ENCODE results near the gene ABAT.

ABAT gene

GRCh38 chr16:8667492-8667891 lies 6.9 kb upstream of the ABAT start:
- no peak for ATAC-seq
- TF ChIP-seq ZNF565 (CRISPR knock-in tag; conservative IDR thresholded peaks at IDR 0.05; ENCODE audit: low read depth) (no peak), CSDC2 (CRISPR knock-in tag; IDR thresholded peaks at IDR 0.05) (no peak), TCF4 (CRISPR knock-in tag; IDR thresholded peaks at IDR 0.05; ENCODE audit: borderline replicate concordance) (no peak), BACH2 (CRISPR knock-in tag; IDR thresholded peaks at IDR 0.05; ENCODE audit: borderline replicate concordance) (no peak), ARNTL (CRISPR knock-in tag; IDR thresholded peaks at IDR 0.05; ENCODE audit: borderline replicate concordance, low read depth) (no peak), CSRNP3 (CRISPR knock-in tag; IDR thresholded peaks at IDR 0.05) (no peak), CREB5 (CRISPR knock-in tag; IDR thresholded peaks at IDR 0.05; ENCODE audit: low read depth) (no peak), ZC3H10 (CRISPR knock-in tag; IDR thresholded peaks at IDR 0.05) (no peak)
- TF ChIP-seq, protein P1, sequence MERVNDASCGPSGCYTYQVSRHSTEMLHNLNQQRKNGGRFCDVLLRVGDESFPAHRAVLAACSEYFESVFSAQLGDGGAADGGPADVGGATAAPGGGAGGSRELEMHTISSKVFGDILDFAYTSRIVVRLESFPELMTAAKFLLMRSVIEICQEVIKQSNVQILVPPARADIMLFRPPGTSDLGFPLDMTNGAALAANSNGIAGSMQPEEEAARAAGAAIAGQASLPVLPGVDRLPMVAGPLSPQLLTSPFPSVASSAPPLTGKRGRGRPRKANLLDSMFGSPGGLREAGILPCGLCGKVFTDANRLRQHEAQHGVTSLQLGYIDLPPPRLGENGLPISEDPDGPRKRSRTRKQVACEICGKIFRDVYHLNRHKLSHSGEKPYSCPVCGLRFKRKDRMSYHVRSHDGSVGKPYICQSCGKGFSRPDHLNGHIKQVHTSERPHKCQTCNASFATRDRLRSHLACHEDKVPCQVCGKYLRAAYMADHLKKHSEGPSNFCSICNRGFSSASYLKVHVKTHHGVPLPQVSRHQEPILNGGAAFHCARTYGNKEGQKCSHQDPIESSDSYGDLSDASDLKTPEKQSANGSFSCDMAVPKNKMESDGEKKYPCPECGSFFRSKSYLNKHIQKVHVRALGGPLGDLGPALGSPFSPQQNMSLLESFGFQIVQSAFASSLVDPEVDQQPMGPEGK (CRISPR knock-in tag; IDR thresholded peaks at IDR 0.05; ENCODE audit: borderline replicate concordance) = no peak

GRCh38 chr16:8668113-8668512 lies 6.3 kb upstream of the ABAT start:
- ATAC-seq = no peak
- TF ChIP-seq ZNF8 (CRISPR knock-in tag; IDR thresholded peaks at IDR 0.05) (no peak), PPARA (CRISPR knock-in tag; IDR thresholded peaks at IDR 0.05; ENCODE audit: borderline replicate concordance) (no peak)
- TF ChIP-seq, protein P2, sequence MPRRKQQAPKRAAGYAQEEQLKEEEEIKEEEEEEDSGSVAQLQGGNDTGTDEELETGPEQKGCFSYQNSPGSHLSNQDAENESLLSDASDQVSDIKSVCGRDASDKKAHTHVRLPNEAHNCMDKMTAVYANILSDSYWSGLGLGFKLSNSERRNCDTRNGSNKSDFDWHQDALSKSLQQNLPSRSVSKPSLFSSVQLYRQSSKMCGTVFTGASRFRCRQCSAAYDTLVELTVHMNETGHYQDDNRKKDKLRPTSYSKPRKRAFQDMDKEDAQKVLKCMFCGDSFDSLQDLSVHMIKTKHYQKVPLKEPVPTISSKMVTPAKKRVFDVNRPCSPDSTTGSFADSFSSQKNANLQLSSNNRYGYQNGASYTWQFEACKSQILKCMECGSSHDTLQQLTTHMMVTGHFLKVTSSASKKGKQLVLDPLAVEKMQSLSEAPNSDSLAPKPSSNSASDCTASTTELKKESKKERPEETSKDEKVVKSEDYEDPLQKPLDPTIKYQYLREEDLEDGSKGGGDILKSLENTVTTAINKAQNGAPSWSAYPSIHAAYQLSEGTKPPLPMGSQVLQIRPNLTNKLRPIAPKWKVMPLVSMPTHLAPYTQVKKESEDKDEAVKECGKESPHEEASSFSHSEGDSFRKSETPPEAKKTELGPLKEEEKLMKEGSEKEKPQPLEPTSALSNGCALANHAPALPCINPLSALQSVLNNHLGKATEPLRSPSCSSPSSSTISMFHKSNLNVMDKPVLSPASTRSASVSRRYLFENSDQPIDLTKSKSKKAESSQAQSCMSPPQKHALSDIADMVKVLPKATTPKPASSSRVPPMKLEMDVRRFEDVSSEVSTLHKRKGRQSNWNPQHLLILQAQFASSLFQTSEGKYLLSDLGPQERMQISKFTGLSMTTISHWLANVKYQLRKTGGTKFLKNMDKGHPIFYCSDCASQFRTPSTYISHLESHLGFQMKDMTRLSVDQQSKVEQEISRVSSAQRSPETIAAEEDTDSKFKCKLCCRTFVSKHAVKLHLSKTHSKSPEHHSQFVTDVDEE (CRISPR knock-in tag; IDR thresholded peaks at IDR 0.05) = no peak

DNA sequence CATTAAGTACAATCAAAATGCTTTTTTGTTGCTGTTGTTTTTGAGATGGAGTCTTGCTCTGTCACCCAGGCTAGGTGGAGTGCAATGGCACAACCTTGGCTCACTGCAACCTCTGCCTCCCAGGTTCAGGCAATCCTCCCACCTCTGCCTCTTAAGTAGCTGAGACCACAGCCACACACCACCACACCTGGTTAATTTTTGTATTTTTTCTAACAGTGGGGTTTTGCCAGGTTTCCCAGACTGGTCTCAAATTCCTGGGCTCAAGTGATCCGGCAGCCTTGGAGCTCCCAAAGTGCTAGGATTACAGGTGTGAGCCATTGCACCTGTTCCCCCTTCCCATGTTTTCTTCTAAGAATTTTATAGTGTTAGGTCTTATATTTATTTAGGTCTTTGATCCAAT lies 4.9 kb upstream of the ABAT start:
- ATAC-seq = no peak
- no peak for TF ChIP-seq TOX (CRISPR knock-in tag; IDR thresholded peaks at IDR 0.05; ENCODE audit: borderline replicate concordance)

GRCh38 chr16:8670014-8670560 lies 4.3 kb upstream of the ABAT start:
- no peak for ATAC-seq
- no peak for TF ChIP-seq ISL1 (CRISPR knock-in tag; IDR thresholded peaks at IDR 0.05)
- no peak for TF ChIP-seq TCF4 (CRISPR knock-in tag; IDR thresholded peaks at IDR 0.05; ENCODE audit: borderline replicate concordance)
- no peak for TF ChIP-seq ZNF8 (CRISPR knock-in tag; IDR thresholded peaks at IDR 0.05)
- no peak for TF ChIP-seq PPARA (CRISPR knock-in tag; IDR thresholded peaks at IDR 0.05; ENCODE audit: borderline replicate concordance)
- no peak for TF ChIP-seq CREB5 (CRISPR knock-in tag; IDR thresholded peaks at IDR 0.05; ENCODE audit: low read depth)
- TF ChIP-seq ZNF70 (CRISPR knock-in tag; IDR thresholded peaks at IDR 0.05) = no peak
- TF ChIP-seq CSRNP3 (CRISPR knock-in tag; IDR thresholded peaks at IDR 0.05) = no peak
- TF ChIP-seq ZC3H10 (CRISPR knock-in tag; IDR thresholded peaks at IDR 0.05) = no peak
- no peak for TF ChIP-seq ESRRG (CRISPR knock-in tag; IDR thresholded peaks at IDR 0.05)
- TF ChIP-seq ZNF565 (CRISPR knock-in tag; conservative IDR thresholded peaks at IDR 0.05; ENCODE audit: low read depth) = no peak
- no peak for TF ChIP-seq TOX (CRISPR knock-in tag; IDR thresholded peaks at IDR 0.05; ENCODE audit: borderline replicate concordance)
- TF ChIP-seq RARB (CRISPR knock-in tag; IDR thresholded peaks at IDR 0.05) = no peak
- TF ChIP-seq, protein P2 (CRISPR knock-in tag; IDR thresholded peaks at IDR 0.05) = no peak
- no peak for TF ChIP-seq GLIS3 (CRISPR knock-in tag; IDR thresholded peaks at IDR 0.05)
- TF ChIP-seq BACH2 (CRISPR knock-in tag; IDR thresholded peaks at IDR 0.05; ENCODE audit: borderline replicate concordance) = no peak
- TF ChIP-seq CSDC2 (CRISPR knock-in tag; IDR thresholded peaks at IDR 0.05) = no peak
- TF ChIP-seq OSR1 (CRISPR knock-in tag; IDR thresholded peaks at IDR 0.05) = no peak

All from SK-N-SH treated with all-trans-retinoic acid at 6 μM for 48 hours (cell line).